GM13977 (cell line): Measurements from ENCODE around the gene ZC2HC1C.
A peak's percentile ranks its signal among the peaks of the same experiment; 100 is the strongest.

Experiments
- DNase-seq: peaks from one replicate; pipeline ENCODE4 v3.0.0; 2012; ENCODE audit warnings: low spot score
- CTCF ChIP-seq: IDR thresholded peaks from 2 replicates; pipeline ENCODE4 v1.5.1; 2012; ENCODE audit warnings: mild to moderate bottlenecking, control low read depth; ENCODE audit not compliant: insufficient read depth; ENCODE audit errors: extremely low read depth, missing control alignments
- in situ Hi-C: fragments of 300-500 bp; cut with MboI; formaldehyde crosslinking; loops from one replicate; pipeline ENCODE4 v1.12.0; 2022; ENCODE audit warnings: low sequenced_read_pairs, low pct_unique_long_range_greater_than_20kb, mixed read lengths, inconsistent platforms; ENCODE audit not compliant: unreplicated experiment

The ZC2HC1C gene

DNA sequence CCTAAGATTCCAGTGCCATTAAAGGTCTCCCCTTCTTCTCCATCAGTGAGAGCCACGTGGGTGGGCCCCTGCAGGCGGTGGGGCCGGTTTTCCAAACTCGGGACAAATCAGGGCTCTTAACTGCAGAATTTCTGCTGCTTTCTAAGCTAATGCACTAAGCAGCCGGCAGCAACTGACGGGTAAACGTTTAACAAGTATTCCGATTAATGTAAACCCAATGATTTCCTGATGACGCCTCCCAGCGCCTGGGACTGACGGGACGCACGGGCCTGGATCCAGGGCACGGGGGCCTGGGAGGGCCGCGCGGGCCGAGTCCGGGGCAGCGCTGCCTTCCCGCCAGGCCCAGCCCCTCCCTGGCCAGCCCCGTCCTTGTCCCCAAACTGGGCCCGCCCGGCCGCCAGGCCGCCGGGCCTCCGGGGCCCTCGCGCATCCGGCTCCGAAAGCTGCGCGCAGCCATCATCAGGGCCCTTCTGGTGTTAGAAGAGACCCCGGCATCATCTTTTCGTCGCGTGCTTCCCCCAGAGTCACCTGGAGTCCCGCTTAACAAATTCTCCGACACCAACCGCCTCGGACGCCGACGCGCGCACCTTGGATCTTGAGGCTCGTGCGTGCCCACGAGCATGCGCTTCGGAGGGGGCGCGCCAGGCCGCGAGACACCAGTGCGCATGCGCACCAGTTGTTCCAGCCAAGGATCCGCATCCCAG, 18.4 kb upstream of the ZC2HC1C start, which contains the start of gene MLH3:
Gene MLH3 (minus strand): TSS at position 616 of the 704 bp plus-strand sequence. CDS start 1,812 bp downstream, outside the sequence.
- TF ChIP-seq CTCF, result no peak
- in situ Hi-C loops, result no loop called here
- peak; percentile 91 for DNase-seq

GRCh38 chr14:75051556-75051899, 17.9 kb upstream of the ZC2HC1C start:
- no peak for TF ChIP-seq CTCF
- no peak for DNase-seq
- in situ Hi-C loops, result no loop called here

GRCh38 chr14:75053396-75054291, 15.8 kb upstream of the ZC2HC1C start:
- in situ Hi-C loops, result no loop called here
- no peak for TF ChIP-seq CTCF
- no peak for DNase-seq

DNA sequence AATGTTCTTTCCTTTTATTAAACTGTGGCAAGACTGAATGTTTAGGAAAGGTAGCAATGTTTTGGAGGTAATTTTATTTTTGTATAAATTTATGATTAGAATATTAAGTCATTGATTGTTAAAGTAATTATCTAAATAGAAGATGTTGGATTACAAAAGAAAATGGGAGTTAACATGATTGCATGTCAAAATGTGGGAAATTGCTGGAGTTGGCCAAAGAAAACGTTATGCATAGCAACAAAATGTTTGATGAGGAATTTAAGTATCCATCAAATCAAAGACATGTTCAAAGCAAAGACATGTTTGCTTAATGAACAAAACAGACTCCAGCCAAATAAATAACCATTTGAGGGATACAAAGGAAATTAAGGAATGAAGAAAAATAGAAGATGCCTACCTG, 15.0 kb upstream of the ZC2HC1C start:
- no peak for TF ChIP-seq CTCF
- DNase-seq, result no peak
- in situ Hi-C loops, result no loop called here

DNA sequence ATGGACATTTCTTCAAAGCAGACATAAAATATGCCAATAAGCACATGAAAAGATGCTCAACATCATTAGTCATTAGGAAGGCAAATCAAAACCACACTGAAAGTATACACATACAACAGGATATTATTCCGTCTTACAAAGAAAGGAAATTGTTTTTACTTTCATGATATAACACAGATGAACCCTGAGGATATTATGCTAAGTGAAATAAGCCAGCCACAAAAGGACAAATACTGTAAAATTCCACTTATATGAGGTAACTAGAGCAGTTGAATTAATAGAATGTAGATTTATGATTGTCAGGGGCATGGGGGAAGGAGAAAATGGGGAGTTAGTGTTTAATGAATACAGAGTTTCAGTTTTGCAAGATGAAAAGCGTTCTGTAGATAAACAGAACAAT, 9.8 kb upstream of the ZC2HC1C start:
- no peak for TF ChIP-seq CTCF

DNA sequence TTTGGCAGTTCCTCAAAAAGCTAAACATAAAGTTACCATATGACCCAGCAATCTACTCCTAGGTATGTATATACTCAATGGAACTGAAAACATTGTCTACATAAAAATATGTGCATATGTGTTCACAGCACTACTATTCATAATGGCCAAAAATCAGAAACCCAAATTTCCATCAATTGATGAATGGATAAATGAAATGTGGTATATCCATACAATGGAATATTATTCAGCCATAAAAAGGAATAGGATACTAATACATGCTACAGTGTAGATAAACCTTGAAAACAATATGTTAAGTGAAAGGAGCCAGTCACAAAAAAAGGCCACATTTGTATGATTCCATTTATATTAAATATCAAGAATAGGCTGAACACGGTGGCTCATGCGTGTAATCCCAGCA, 9.0 kb upstream of the ZC2HC1C start:
- no peak for TF ChIP-seq CTCF
- DNase-seq, result no peak
- in situ Hi-C loops, result no loop called here

More for the DNA sequence above, 9.8 kb upstream of the ZC2HC1C start:
- in situ Hi-C loops, result no loop called here
- DNase-seq, result no peak
